GM12874 (cell line): ENCODE data around the gene ACTR1A.

Source experiments
- TF ChIP-seq, protein P1 (sequence below): IDR thresholded peaks from 2 replicates; pipeline ENCODE4 v1.5.1; 2011; ENCODE audit warnings: low read depth, mild to moderate bottlenecking, control low read depth, low read length, moderate library complexity; ENCODE audit not compliant: insufficient read depth

Gene ACTR1A

DNA sequence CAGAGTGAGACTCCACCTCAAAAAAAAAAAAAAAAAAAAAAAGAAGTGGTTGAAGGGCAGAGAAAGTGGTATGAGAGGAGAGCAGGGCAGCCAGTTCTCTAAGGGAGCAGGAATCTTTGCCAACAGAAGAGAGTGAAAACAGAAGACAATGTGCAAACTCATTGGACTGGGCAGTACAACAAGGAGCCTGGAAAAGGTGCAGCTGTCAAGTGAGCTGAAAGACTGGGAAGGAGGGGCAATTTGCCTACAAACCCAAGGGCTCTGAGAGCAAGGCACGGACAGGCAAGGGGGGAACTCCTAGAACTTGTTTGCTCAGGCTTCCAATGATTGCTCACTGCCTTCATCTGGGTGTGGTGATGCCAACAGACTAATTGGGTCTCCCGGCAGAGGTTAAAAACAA is 9.5 kb downstream of the ACTR1A start:
- TF ChIP-seq, protein P1, sequence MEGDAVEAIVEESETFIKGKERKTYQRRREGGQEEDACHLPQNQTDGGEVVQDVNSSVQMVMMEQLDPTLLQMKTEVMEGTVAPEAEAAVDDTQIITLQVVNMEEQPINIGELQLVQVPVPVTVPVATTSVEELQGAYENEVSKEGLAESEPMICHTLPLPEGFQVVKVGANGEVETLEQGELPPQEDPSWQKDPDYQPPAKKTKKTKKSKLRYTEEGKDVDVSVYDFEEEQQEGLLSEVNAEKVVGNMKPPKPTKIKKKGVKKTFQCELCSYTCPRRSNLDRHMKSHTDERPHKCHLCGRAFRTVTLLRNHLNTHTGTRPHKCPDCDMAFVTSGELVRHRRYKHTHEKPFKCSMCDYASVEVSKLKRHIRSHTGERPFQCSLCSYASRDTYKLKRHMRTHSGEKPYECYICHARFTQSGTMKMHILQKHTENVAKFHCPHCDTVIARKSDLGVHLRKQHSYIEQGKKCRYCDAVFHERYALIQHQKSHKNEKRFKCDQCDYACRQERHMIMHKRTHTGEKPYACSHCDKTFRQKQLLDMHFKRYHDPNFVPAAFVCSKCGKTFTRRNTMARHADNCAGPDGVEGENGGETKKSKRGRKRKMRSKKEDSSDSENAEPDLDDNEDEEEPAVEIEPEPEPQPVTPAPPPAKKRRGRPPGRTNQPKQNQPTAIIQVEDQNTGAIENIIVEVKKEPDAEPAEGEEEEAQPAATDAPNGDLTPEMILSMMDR: no peak

DNA sequence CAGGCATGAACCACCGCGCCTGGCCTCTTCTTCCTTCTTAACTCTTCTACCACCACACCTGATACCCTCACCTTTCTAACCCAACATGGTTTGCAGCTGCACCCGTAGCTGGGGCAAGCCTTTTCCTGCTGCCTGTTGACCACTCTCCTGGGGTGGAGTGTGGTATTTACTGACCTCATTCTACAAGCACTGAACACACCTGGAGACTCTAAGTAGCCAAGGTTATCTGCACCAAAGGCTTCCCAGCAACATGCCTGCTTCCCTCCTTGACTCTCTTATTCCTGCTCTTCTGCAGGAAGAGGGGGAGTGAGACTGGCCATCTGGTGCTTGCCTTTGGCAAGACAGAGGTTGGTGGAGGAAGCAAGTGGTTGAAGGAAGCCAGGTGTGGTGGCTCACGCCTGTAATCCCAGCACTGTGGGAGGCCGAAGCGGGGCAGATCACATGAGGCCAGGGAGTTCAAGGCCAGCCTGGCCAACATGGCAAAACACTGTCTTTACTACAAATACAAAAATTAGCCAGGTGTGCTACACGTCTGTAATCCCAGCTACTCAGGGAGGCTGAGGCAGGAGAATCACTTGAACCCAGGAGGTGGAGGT is 10.1 kb downstream of the ACTR1A start:
- TF ChIP-seq, protein P1: no peak

DNA sequence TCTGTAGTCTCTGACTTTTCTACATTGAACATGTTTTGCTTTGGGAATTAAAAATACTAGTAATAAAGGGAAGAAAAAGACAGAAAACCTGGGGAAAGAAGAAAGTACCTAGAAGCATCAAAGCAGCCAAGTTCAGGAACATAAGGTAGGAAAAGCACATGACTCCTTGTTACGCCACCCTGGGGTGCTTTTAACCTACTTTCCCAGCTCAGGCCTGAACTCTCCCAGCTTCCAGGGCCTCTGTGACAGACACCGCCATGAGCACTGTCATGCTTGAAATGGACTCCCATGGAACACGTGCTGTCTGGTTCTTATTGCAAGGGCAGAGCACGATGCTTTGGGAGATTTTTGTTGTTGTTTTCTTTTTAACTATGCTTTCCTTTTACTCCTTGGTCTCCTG is 11.4 kb downstream of the ACTR1A start:
- TF ChIP-seq, protein P1: no peak

DNA sequence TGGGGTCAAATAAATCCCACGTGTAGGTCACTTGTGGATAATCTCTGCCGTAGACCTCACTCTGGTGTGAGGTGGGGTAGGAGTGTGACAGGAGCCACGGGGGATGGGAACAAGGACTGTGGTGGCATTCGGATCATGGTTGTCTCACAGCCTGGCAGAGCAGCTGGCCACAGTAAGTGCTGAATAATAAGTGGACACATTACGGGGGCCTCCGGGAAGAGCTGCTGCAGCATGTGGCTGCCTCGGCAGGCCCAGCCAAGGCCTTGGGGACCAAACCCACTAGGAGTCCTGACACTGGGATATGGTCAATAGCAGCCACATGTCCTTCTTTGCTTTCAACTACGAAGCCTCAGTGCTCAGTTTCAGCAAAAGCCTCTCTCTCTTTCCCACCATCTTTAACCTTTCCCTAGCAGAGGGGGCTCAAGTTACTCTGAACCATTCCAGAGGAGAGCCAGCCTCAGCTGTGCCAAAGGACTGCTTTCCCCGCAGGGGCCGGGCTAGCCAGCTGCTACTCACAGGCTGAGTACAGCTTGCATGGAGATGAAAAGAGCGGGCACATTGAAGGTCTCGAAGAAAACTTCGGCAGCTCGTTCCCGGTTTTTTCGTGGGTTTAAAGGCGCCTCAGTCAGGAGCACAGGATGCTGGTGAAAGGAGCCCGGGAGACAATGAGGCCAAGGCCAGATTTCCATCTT is 17.3 kb downstream of the ACTR1A start:
- TF ChIP-seq, protein P1: no peak

DNA sequence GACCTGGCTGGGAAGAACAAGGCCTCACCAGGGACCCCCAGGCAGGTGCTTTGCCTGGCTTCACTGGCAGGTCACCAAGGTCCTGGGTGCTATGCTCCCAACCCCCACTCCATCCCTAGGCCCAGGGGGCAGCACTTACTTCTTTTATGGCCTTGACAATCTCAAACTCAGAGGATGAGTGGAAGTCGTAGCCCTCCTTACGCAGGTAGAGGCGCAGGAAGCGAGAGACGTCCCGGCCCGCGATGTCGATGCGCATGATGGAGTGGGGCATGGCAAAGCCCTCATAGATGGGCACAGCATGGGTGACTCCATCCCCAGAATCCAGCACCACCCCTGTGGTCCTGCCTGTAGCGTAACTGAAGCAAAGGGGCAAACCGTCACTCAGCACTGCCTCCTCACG is 18.5 kb downstream of the ACTR1A start:
- TF ChIP-seq, protein P1: no peak

DNA sequence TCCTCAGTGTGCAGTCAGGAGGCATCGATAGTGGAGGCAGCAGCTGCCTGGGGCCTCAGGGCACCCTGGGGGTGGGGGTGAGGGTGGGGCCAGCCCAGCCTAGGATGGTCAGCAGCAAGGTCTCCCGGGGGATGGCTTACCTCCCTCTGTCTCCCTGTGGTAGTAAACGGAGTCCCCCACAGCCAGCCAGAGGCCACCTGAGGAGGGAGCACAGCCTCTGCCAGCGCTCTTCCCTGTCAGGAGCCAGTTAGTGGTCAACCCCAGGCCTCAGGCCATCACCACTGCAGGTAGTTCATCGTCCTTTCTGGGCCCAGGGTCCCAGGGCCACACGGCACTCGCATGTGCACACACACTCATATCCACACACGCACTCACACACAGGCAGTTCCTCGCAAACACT is 22.1 kb downstream of the ACTR1A start:
- TF ChIP-seq, protein P1: no peak

DNA sequence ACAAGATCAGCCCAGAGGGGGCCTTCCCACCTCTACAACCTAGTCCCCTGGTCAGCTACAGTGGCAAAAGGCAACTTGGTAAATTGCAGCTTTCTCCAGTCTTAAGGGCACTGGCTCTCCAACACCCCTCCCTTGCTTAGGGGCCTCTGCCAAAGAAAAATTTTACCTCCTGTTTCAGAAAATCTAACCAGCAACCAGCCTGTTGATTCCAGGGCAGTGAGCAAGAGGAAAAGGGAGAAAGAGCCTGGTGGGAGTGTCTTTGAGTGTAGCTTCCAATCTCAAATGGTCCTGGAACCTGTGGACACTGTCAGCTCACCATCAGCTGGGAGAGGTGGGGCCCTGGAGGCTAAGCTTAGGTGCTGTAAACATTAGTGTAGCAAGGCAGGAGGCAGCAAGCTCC is 22.9 kb downstream of the ACTR1A start:
- TF ChIP-seq, protein P1: no peak
